ENCODE measurements around the gene VPS4B.

VPS4B gene

DNA sequence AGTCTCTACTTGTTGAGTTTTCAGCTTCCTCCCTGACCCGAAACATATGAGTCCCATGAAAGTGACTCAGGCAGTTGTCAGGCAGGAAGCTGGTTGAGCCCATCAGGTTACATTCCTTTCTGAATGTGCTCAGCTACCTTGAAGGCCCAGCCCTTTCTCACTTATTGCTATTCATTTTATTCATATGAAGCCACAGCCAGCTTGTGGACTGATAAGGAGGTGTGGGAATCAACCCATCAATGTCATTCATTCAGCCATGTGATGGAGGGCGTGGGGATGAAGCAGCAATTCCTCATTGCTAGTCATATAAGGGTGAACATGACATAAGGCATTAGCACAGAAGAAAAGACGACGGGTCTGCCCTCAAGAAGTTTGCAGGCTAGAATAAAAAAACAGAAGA, 5.3 kb upstream of the VPS4B start:
- no peak for DNase-seq

DNA sequence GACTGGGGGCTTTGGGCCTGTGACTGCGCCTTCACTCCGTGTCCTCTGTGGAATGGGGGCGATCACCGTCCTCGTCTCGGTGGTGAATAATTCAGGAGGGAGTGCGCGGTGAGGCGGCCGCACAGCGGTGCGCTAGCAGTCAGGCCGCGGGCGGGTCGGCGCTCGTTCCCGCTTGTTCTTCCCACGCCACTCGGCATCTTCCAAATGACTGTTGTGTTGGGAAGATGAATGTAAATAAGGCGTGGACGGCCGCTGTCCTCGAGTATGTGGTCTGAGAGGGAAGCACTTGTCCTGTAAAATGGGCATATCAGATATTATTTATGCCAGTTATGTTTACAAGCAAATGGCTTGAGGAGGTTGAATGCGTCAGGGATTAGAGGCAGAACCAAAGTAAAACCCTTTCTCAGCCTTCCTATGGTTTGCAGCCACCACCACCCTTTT, 608 bp upstream of the VPS4B start:
- peak; percentile 55 for DNase-seq

DNA sequence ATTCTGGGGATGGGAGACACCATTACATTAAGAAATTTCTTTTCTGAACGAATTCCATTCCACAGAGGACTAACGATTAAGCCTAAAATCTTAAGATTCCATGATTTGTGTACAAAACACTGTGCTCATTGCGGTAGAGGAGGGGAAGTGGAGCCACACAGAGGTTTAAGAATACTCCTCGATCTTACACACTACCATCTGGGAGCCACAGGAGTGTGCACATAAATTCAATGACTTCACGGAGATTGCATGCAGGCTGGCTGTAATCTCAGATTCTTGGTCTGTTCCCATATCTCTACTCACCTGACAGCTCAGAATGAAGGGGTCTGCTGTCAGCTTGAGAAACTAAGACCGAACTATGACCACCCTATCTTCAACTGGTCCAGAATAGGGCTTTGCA, 762 bp downstream of the VPS4B start:
- DNase-seq, result no peak

DNA sequence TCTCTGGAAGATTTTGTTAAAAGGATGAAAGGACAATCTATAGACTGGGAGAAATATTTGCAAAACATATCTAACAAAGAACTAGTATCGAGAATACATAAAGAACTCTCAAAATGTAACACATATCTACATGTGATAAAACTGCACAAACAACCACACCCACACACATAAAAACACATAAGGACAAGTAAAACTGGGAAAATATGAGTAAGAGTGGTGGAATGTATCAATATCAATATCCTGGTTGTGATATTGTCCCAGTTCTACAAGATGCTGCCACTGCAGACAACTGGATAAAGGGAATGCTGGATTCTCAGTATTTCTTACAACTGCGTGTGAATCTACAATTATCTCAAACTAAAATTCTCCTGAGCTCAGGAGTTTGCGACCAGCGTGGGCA, 9.3 kb downstream of the VPS4B start:
- no peak for DNase-seq

- DNase-seq, result no peak
These were observed 11.5 kb downstream of the VPS4B start for GRCh38 chr18:63410792-63411191.

DNA sequence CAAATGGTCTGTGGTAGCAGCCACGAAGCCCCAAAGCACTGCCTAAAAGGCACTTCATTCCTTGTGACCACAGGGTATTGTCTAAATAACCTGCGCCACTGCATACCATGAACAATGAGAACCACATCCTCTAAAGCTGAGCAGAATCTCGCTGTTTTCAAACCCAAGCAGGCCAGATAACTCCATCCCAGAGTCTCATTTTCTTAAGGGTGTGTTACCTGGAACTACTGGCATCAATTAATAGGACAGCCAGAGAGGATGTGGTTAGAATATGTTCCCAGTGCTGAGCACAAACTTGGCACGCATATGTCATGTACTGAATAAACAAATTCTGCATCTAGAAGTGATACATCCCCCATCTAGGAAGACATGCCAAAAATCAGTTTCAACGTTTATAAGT, 13.0 kb downstream of the VPS4B start:
- no peak for DNase-seq

- DNase-seq, result no peak
These were observed 14.5 kb downstream of the VPS4B start for GRCh38 chr18:63407734-63408133.

GRCh38 chr18:63405986-63406385, 16.3 kb downstream of the VPS4B start:
- no peak for DNase-seq

- DNase-seq, result no peak
These were observed 19.8 kb downstream of the VPS4B start for GRCh38 chr18:63402246-63403162.

DNA sequence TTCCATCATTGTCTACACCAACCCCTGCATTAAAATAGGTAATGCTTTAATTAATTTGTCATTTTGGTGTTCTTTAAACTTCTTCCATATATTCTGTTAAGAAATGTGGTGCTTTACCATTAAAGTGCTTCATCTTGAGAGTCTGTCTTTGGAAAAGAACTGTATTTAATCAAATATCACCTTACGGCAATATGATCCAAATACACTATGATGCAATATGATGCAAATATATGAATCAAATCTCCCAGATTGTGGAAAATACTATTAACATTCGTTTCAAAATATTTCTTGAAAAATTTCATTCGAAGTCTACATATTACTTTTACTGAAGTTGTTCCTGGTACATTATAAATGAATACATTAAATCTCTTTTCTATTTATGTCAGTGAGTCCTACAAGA, 23.0 kb downstream of the VPS4B start:
- DNase-seq, result no peak

DNA sequence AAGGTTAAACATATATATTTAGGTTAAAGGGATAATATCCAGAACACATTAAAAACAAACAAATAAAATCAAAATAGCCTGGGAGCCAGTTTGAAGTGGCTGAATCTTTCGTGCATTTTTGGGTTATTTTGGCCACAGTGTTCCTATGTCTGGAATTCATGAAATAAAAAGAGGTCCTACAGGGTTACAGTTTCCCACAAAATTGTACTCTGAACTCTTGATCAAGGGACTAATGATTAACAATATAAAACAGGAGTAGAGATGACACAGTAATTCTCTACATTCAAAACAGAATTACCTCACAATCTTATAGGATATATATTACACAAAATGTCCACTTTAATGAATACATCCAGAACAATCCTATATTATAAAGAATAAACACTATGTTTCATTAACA, 24.9 kb downstream of the VPS4B start:
- DNase-seq, result no peak

GRCh38 chr18:63395503-63395902, 26.8 kb downstream of the VPS4B start:
- no peak for DNase-seq

GRCh38 chr18:63394954-63395353, 27.3 kb downstream of the VPS4B start:
- no peak for DNase-seq

- no peak for DNase-seq
These were observed 34.4 kb downstream of the VPS4B start for GRCh38 chr18:63387861-63388260.

DNA sequence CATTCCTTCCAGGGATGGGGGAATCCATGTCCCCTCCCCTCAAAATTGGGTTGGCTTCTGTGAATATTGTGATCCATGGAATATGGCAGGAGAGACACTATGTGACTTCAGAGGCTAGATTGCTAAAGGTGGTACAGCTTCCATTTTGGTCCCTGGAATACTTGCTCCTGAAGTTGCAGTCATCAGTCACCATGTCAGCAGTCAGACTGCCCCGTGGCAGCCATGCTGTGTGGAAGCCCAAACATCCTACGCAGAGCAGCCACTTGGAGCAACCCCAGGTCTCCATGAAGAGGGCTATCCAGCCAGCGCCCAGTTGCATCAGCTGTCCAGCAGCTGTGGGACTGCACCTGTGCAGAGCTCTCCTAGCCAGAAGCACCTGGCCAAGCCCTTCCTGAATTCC, 39.4 kb downstream of the VPS4B start:
- no peak for DNase-seq

DNA sequence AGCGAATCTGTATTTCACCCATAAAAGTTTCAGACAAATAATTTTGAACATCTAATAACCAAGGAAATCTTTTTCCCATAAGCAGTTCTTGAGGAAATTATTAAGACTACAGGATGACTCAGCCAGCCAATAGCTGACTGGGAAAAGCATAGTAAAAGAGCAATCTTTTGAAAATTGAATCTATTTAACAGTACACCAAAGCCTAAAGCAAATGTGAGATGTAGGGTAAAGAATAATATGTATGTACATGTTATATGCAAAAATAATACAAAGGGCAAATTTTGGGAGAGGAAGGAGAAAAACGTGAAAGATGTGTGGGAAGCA, 42.7 kb downstream of the VPS4B start:
- no peak for DNase-seq

DNA sequence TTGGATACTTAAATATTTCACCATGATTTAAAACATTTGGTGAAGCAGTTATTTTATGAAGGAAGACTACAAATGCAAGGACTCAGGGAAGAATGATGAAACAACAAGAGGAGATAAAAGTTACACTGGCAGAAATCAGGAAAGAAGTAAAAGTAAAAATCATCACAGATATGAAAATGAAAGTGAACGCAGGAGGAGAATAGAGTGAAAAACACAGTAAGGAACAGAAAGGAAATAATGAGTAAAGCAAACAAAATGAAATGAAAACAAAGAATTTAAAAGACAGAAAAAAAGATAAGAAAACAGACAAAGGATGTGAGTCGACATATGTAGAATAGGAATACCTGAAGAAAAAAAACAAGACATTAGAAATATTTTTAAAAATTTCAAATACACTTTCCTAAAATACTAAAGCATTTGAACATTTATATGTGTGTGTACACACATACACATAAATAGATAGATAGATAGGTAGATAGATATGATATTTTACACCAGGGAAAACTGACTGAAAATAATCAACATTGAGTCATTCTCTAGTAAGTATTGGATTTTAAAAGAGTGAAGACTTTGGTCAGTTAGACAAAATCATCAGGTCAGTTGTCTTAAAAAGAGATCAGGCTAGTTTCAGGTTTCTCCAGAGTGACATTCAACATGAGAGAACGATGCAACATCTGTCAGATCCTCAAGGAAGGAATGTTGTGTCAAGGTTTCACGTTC, 43.2 kb downstream of the VPS4B start:
- no peak for DNase-seq

- no peak for DNase-seq
These were observed 44.8 kb downstream of the VPS4B start for GRCh38 chr18:63377275-63377980.

DNA sequence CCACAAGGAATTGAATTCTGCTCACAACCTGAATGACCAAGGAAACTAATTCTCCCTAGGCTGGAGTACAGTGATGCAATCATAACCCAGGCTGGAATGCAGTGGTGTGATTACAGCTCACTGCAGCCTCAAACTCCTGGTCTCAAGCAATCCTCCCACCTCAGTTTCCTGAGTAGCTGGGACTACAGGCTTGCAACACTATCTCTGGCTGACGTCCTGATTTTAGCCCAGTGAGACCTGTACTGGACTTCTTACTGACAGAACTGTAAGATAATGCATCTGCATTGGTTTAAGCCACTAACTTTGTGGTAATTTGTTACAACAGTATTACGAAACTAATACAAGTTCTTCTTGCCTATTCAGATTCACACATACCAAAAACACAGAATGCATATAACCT, 45.7 kb downstream of the VPS4B start:
- no peak for DNase-seq

DNA sequence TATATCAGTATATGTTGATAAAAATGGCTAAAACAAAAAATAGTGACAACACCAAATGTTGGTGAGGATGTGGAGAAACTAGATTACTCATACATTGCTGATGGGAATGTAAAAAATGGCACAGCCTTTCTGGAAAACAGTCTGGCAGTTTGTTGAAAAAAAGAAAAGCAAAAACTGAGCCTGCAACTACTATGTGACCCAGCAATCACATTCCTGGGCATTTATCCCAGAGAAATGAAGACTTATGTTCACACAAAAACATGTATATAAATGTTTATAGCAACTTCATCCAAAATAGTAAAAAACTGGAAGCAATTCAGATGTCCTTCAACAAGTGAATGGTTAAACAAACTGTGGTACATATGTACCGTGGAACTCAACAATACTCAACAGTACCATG, 47.7 kb downstream of the VPS4B start:
- DNase-seq, result no peak

DNA sequence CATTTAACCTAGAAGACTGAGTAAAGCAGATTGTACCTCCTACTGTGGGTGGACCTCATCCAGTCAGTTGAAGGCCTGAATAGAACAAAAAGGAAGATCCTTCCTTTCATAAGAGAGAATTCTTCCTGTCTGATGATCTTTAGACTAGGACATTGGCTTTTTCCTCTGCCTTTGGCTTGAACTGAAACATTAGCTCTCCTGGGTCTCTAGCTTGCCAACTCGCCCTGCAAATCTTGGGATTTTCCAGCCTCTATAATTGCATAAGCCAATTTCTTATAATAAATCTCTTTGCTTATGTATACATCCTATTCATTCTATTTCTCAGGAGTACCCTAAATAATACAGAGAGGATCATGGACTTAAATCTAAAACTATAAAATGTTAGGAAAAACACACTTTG, 49.1 kb downstream of the VPS4B start:
- no peak for DNase-seq

DNA sequence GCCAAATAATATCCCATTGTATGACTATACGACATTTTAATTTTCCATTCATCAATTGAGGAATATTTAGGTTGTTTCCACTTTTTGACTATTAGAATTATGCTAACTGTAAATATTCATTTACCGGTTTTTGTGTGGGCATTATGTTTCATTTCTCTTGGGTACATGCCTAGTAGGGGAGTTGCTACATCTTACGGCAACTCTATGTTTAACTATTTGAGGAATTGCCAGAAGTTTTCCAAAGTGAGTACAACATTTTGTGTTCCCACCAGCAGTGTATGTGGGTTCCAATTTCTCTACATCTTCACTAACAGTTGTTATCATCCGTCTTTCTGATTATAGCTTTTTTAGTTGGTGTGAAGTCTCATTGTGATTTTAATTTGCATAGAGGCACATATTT, 53.7 kb downstream of the VPS4B start:
- DNase-seq, result no peak

GRCh38 chr18:63367053-63367953, 55.0 kb downstream of the VPS4B start, which contains the start of gene KDSR:
Gene KDSR (minus strand): TSS chr18:63367206. CDS start chr18:63367118, 88 bp downstream.
- DNase-seq, result peak; percentile 99
